ENCODE measurements around the gene SPG7. TPM values are rescaled to one million over a fixed set of nuclear protein-coding genes. Genes with fewer than 3 reads are reported as not detected.
A peak's percentile ranks its signal among the peaks of the same experiment; 100 is the strongest.

The SPG7 gene
- total and polyA plus RNA-seq, 9 of the 15 experiments (the other 6 are each of a cell fraction or from before 2014, with no cell fraction given): 5.8 to 89.1 (median 49.4) TPM

- peak; percentile 91 for TF ChIP-seq THAP12 (CRISPR knock-in tag; IDR thresholded peaks at IDR 0.05)
- TF ChIP-seq IRF2 (CRISPR knock-in tag; IDR thresholded peaks at IDR 0.05): no peak
- TF ChIP-seq ZNF277 (CRISPR knock-in tag; IDR thresholded peaks at IDR 0.05; ENCODE audit: borderline replicate concordance): no peak
- no peak for TF ChIP-seq HINFP (tag; conservative IDR thresholded peaks at IDR 0.05; ENCODE audit: low read depth)
- no peak for TF ChIP-seq SNIP1 (IDR thresholded peaks at IDR 0.05; ENCODE audit: low read depth)
- no peak for TF ChIP-seq ZNF586 (CRISPR knock-in tag; conservative IDR thresholded peaks at IDR 0.05)
- TF ChIP-seq MYC (IDR thresholded peaks at IDR 0.05; ENCODE audit: low read depth, low read length): peak; percentile 98
- peak; percentile 83; the same call in 1 of the 2 replicates for TF ChIP-seq MYC (CRISPR knock-in tag; IDR thresholded peaks at IDR 0.05; ENCODE audit: borderline replicate concordance, low read depth)
- no peak for TF ChIP-seq KHSRP (IDR thresholded peaks at IDR 0.05)
- TF ChIP-seq NONO (IDR thresholded peaks at IDR 0.05; ENCODE audit: low read depth in 2 of 2, low read length in 1 of 2): peak; percentile 13 to 93; a peak in 3 of 4 replicates
- no peak for TF ChIP-seq GATA2 (CRISPR knock-in tag; IDR thresholded peaks at IDR 0.05)
- TF ChIP-seq ZNF511 (CRISPR knock-in tag; IDR thresholded peaks at IDR 0.05): peak; percentile 75
- TF ChIP-seq ZBTB33 (CRISPR knock-in tag; IDR thresholded peaks at IDR 0.05): peak; percentile 35; the same call in 1 of the 2 replicates
- TF ChIP-seq U2AF2 (optimal IDR thresholded peaks at IDR 0.05; ENCODE audit: low read depth, low read length): no peak
- TF ChIP-seq SOX6 (IDR thresholded peaks at IDR 0.05): peak; percentile 55; the same call in 1 of the 2 replicates
- no peak for TF ChIP-seq CHD4 (IDR thresholded peaks at IDR 0.05; ENCODE audit: insufficient read depth, insufficient replicate concordance, low read depth, low read length, poor library complexity, severe bottlenecking)
- peak; percentile 85 for TF ChIP-seq ZNF143 (CRISPR knock-in tag; IDR thresholded peaks at IDR 0.05)
- no peak; a peak in 1 of 4 replicates for TF ChIP-seq SIX5 (IDR thresholded peaks at IDR 0.05; ENCODE audit: borderline replicate concordance in 1 of 2, insufficient read depth in 1 of 2, low read depth in 1 of 2, low read length in 2 of 2)
These were observed 52.4 kb downstream of the SPG7 start, which contains the start of gene RPL13 (continued) for GRCh38 chr16:89560378-89561141.
